Smooth muscle cell (in vitro differentiated cells): ENCODE results near the gene ATP1A1. TPM values are rescaled to one million over a fixed set of nuclear protein-coding genes. Genes with fewer than 3 reads are reported as not detected.

Experiments used
- DNase-seq: peaks from one replicate; lab custom pipeline; 2025; ENCODE audit not compliant: unreplicated experiment; lab: John Stamatoyannopoulos, UW
- H2AFZ ChIP-seq: fragments of 200-600 bp; sonication (generic); 2 replicates; pipeline ENCODE4 v1.6.0; 2016; ENCODE audit warnings: antibody characterized with exemption, low read depth, mild to moderate bottlenecking
- H3F3A ChIP-seq: fragments of 200-600 bp; sonication (generic); 2 replicates; pipeline ENCODE4 v1.6.0; 2017; ENCODE audit warnings: antibody characterized with exemption, low read depth
- H3K27ac ChIP-seq: fragments of 200-600 bp; sonication (generic); 2 replicates; pipeline ENCODE4 v1.5.1; 2016; ENCODE audit warnings: low read depth, mild to moderate bottlenecking
- H3K27me3 ChIP-seq: fragments of 200-600 bp; sonication (generic); 2 replicates; pipeline ENCODE4 v1.6.1; 2016; ENCODE audit warnings: low read depth, mild to moderate bottlenecking
- H3K36me3 ChIP-seq: fragments of 200-600 bp; sonication (generic); 2 replicates; pipeline ENCODE4 v1.5.1; 2016; ENCODE audit warnings: low read depth
- H3K4me1 ChIP-seq: fragments of 200-600 bp; sonication (generic); 2 replicates; pipeline ENCODE4 v1.5.1; 2016; ENCODE audit warnings: low read depth
- H3K4me2 ChIP-seq: fragments of 200-600 bp; sonication (generic); 2 replicates; pipeline ENCODE4 v1.6.0; 2016; ENCODE audit warnings: mild to moderate bottlenecking
- H3K4me3 ChIP-seq: fragments of 200-600 bp; sonication (generic); 2 replicates; pipeline ENCODE4 v1.5.1; 2016; ENCODE audit warnings: mild to moderate bottlenecking
- H3K79me2 ChIP-seq: fragments of 200-600 bp; sonication (generic); 2 replicates; pipeline ENCODE4 v1.6.0; 2016; ENCODE audit warnings: low read depth, mild to moderate bottlenecking
- H3K9ac ChIP-seq: fragments of 200-600 bp; sonication (generic); 2 replicates; pipeline ENCODE4 v1.6.0; 2016; ENCODE audit warnings: low read depth
- H3K9me3 ChIP-seq: fragments of 200-600 bp; sonication (generic); replicated peaks from 2 replicates; pipeline ENCODE4 v1.5.1; 2016; ENCODE audit warnings: low read depth
- H4K20me1 ChIP-seq: fragments of 200-600 bp; sonication (generic); 2 replicates; pipeline ENCODE4 v1.6.0; 2016; ENCODE audit warnings: low read depth
- CTCF ChIP-seq: fragments of 200-600 bp; sonication (generic); IDR thresholded peaks from 2 replicates; pipeline ENCODE4 v1.5.1; 2017; ENCODE audit warnings: borderline replicate concordance, mild to moderate bottlenecking, antibody characterized with exemption; ENCODE audit not compliant: insufficient read depth, poor library complexity, severe bottlenecking
- WGBS: methylation state at CpG from one replicate; pipeline ENCODE4 v1.1.7; 2016; ENCODE audit warnings: low lambda C conversion rate; 5-methylcytosine and 5-hydroxymethylcytosine counted together
- polyA plus RNA-seq: library from polyadenylated mRNA; unstranded; fragments of >200 nt; fragmentation: Nextera tagmentation; extraction: Ambion mirVana; gene quantifications from 2 replicates; pipeline ENCODE4 v1.2.1, GENCODE V29; 2016
- total RNA-seq: library from RNA; depleted of rRNA; stranded (reverse); fragments of >200 nt; gene quantifications from 2 replicates; pipeline ENCODE4 v1.2.3, GENCODE V29; 2014

The ATP1A1 gene
- total and polyA plus RNA-seq, 2 experiments from 2014 or later, result 75.7 to 104 TPM

DNA sequence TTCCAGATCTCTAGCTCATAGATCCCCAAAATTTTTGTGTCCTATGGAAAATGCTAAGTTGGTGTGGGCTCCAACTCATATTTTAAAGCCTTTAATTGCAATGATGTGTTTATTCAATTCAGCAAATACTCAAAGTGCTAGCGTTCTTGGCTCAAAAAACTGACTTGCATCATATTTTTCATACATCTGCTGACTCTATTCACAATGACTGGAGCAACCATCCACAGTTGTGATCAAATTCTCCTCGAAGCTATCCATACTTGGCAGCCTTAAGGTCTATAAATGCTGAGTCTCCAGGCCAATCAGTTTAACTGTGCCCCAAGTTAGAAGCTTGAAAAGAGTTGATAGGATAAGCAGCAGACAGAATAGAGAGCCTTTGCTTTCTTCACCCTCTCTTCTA lies 2.9 kb upstream of the ATP1A1 start:
- H3K4me2 ChIP-seq, result no peak overlapping the region
- no peak overlapping the region for H3K27ac ChIP-seq
- TF ChIP-seq CTCF, result no peak
- H3F3A ChIP-seq, result peaks cover 16% of the 10 kb centered on the region
- no peaks in the 10 kb centered on the region for H3K27me3 ChIP-seq
- peaks cover 14% of the 10 kb centered on the region for H4K20me1 ChIP-seq
- H3K9me3 ChIP-seq, result no peaks in the 10 kb centered on the region
- H2AFZ ChIP-seq, result no peak overlapping the region
- no peak for DNase-seq
- no peak overlapping the region for H3K9ac ChIP-seq
- H3K79me2 ChIP-seq, result peaks cover 16% of the 10 kb centered on the region
- H3K4me3 ChIP-seq, result no peak overlapping the region
- no peaks in the 10 kb centered on the region for H3K36me3 ChIP-seq
- peaks cover 8% of the 10 kb centered on the region for H3K4me1 ChIP-seq
- 83% methylated on average over 2 of the region's 2 CpGs for WGBS

DNA sequence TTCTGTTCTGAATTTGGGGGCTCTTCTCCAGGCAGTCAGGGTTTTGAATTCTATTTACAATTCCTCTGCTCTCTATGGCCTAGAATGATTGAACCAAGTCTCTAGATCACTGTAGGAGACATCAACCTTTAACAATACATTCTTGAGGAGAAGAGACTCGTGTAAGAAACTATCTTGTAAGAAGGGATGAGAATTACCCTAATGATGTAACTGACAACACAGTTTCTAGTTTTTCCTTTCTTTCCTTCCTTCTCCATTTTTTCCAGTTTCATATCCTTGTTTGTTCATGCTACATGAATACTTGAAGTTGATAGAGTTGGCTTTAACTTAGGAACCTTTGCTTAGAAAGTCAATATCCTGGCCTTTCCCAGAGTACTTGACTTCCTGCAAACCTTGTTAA lies 1.3 kb upstream of the ATP1A1 start:
- WGBS, result 78% methylated on average over 1 of the region's 1 CpG
- Histone ChIP-seq H4K20me1 (peaks cover 30% of the 10 kb centered on the region), H3K79me2 (peaks cover 24% of the 10 kb centered on the region), H2AFZ (peak overlapping the region; percentile 95), H3K27ac (no peak overlapping the region), H3K4me1 (peaks cover 23% of the 10 kb centered on the region), H3K9me3 (no peaks in the 10 kb centered on the region), H3K4me2 (no peak overlapping the region), H3K9ac (no peak overlapping the region), H3K36me3 (no peaks in the 10 kb centered on the region), H3F3A (peaks cover 24% of the 10 kb centered on the region), H3K27me3 (no peaks in the 10 kb centered on the region), H3K4me3 (peak overlapping the region; percentile 96)
- no peak for DNase-seq
- no peak for TF ChIP-seq CTCF

GRCh38 chr1:116372191-116372590 lies 853 bp upstream of the ATP1A1 start:
- DNase-seq, result no peak
- Histone ChIP-seq H3K27me3 (no peaks in the 10 kb centered on the region), H3K27ac (peak overlapping the region; percentile 95)

More at GRCh38 chr1:116372191-116372590, 853 bp upstream of the ATP1A1 start:
- TF ChIP-seq CTCF, result no peak
- 25% methylated on average over 11 of the region's 11 CpGs for WGBS
- Histone ChIP-seq H3K4me3 (peak overlapping the region; percentile 96), H3K4me1 (peaks cover 28% of the 10 kb centered on the region), H3F3A (peaks cover 24% of the 10 kb centered on the region), H3K4me2 (peak overlapping the region; percentile 98), H3K9ac (peak overlapping the region; percentile 98), H3K36me3 (no peaks in the 10 kb centered on the region), H3K9me3 (no peaks in the 10 kb centered on the region), H2AFZ (peak overlapping the region; percentile 95), H3K79me2 (peaks cover 28% of the 10 kb centered on the region), H4K20me1 (peaks cover 34% of the 10 kb centered on the region)
